Choroid plexus epithelial cell (primary cell): ENCODE measurements around the gene AJAP1.

Source experiments
- DNase-seq: peaks from one replicate; pipeline ENCODE4 v3.0.0-alpha.2; 2010; ENCODE audit warnings: low read depth
- H3K4me3 ChIP-seq: 2 replicates; pipeline ENCODE4 v1.5.1; 2011; ENCODE audit warnings: low read depth, mild to moderate bottlenecking, control low read depth, low read length, moderate library complexity
- TF ChIP-seq, protein P1 (sequence below): conservative IDR thresholded peaks from 2 replicates; pipeline ENCODE4 v1.5.1; 2011; ENCODE audit warnings: low read depth, mild to moderate bottlenecking, control low read depth, inconsistent platforms, low read length, moderate library complexity

Gene AJAP1

DNA sequence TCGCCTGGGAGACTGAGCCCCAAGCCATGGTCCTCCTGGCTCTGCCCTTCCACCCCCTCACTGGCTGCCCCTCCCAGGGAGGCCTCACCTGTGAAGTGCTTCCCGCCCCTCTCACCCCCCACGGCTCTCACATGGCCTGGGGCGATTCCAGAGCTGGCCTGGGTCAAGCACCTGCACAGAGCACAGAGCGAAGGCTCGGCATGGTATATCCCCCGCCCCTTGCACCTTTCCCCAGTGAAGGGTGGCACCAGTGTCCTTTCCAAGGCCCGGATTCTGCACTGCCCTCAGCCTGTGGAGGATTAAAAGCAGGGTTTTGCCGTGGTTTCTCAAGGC is 1.1 kb upstream of the AJAP1 start:
- H3K4me3 ChIP-seq, result no peak overlapping the region
- no peak for DNase-seq
- TF ChIP-seq, protein P1, sequence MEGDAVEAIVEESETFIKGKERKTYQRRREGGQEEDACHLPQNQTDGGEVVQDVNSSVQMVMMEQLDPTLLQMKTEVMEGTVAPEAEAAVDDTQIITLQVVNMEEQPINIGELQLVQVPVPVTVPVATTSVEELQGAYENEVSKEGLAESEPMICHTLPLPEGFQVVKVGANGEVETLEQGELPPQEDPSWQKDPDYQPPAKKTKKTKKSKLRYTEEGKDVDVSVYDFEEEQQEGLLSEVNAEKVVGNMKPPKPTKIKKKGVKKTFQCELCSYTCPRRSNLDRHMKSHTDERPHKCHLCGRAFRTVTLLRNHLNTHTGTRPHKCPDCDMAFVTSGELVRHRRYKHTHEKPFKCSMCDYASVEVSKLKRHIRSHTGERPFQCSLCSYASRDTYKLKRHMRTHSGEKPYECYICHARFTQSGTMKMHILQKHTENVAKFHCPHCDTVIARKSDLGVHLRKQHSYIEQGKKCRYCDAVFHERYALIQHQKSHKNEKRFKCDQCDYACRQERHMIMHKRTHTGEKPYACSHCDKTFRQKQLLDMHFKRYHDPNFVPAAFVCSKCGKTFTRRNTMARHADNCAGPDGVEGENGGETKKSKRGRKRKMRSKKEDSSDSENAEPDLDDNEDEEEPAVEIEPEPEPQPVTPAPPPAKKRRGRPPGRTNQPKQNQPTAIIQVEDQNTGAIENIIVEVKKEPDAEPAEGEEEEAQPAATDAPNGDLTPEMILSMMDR, result no peak

- H3K4me3 ChIP-seq, result no peak overlapping the region
- TF ChIP-seq, protein P1, result no peak
- no peak for DNase-seq
These were observed 610 bp downstream of the AJAP1 start for GRCh38 chr1:4654764-4655673.

DNA sequence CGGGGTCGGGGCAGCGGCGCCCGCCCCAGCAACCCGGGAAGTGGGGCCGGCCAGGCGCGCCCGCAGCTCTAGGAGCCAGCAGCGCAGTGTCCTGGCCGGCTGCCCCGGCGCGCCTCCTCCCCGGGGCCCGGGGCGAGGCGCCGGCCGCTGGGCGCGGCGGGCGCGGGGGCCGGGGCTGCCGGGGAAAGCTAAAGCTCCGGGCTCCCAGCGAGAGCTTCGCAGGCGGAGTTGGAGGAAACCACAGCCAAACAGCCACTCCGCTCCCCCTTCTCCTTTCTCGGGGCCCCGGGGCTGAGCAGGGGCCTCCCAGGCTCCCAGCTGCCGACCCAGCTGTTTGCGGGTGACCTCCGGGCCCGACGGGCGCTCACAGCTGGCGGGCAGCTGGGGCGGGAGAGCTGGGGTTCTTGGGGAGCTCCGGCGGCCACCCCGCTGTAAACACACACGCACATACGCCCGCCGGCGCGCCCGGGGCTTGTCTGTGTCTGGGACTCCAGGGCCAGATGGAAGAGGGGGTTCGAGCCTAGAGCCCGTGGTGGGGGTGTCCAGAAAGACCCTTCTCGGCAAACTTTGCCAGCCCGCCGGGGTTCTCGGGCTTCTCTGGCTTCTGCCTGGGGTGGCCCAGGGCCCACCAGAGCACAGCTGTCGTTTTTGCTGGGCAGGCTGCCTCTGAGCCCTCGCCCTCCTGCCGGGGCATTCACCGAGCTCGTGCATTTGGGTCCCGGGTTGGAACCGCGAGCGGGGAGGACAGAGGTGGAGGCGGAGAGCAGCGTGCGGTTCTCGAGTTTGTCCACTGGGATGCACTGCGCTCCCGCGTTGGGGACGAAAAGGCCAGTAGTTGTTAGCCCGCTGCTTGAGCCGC is 1.5 kb downstream of the AJAP1 start:
- H3K4me3 ChIP-seq, result no peak overlapping the region
- DNase-seq, result peak; percentile 46
- TF ChIP-seq, protein P1, result peak; percentile 61

GRCh38 chr1:4656533-4657140 is 2.2 kb downstream of the AJAP1 start:
- no peak overlapping the region for H3K4me3 ChIP-seq
- TF ChIP-seq, protein P1, result no peak
- no peak for DNase-seq

DNA sequence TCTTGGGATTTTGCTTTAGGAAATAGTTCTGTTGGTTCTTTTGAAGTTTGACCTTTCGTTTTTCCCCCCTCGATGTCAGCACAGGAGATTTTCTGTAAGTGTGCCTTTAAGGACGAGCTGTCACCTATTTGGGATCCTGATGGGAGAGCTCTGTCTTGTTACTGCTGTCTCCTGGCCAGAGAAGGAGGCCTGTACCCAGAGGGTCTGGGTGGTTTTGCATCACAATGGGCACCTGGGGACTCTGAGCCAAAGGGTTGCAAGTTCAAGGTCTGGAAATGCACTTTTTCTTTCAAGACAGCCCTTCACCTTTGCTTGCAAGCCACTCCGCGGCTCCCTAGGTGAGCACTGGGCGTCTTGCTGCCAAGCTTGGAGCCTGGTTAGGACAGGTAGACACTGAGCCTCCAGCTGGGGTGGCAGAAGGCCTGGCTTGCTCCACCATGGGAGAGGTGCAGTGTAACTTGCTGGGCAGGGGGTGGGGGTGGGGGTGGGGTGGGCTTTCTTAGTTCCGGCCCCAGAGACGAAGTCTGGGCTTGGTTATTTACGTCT is 2.9 kb downstream of the AJAP1 start:
- no peak for DNase-seq
- no peak overlapping the region for H3K4me3 ChIP-seq

GRCh38 chr1:4657960-4658541 is 3.6 kb downstream of the AJAP1 start:
- no peak overlapping the region for H3K4me3 ChIP-seq
- TF ChIP-seq, protein P1, result no peak
- DNase-seq, result no peak

More for the DNA sequence above, 2.9 kb downstream of the AJAP1 start:
- TF ChIP-seq, protein P1, result no peak
